ENCODE data around the gene CDC42.
A peak's percentile ranks its signal among the peaks of the same experiment; 100 is the strongest.

GRCh38 chr1:22052115-22053016 lies at the start of gene CDC42:
- TF ChIP-seq CHD2 (IDR thresholded peaks at IDR 0.05; ENCODE audit: borderline replicate concordance, low read depth, low read length) (peak; percentile 63; the same call in 1 of the 2 replicates), NR2F1 (conservative IDR thresholded peaks at IDR 0.05) (no peak; the same call in 1 of the 2 replicates), SMAD1 (IDR thresholded peaks at IDR 0.05; ENCODE audit: low read depth, partially characterized antibody) (no peak), POLR2AphosphoS5 (IDR thresholded peaks at IDR 0.05; ENCODE audit: low read length) (peak; percentile 97), CTCF (IDR thresholded peaks at IDR 0.05 in 2 of 3, conservative IDR thresholded peaks at IDR 0.05 in 1 of 3; ENCODE audit: control insufficient read depth in 2 of 3, extremely low read depth in 1 of 3, insufficient read depth in 1 of 3, low read depth in 3 of 3, low read length in 3 of 3) (no peak), ZNF274 (IDR thresholded peaks at IDR 0.05; ENCODE audit: insufficient read depth, insufficient read length) (no peak), JUNB (IDR thresholded peaks at IDR 0.05) (no peak), PBX3 (IDR thresholded peaks at IDR 0.05; ENCODE audit: insufficient replicate concordance, low read depth, low read length) (no peak), TAF1 (IDR thresholded peaks at IDR 0.05; ENCODE audit: borderline replicate concordance, low read depth, low read length) (peak; percentile 95), TARDBP (IDR thresholded peaks at IDR 0.05; ENCODE audit: borderline replicate concordance) (0 out of 2 replicates have a peak, but pooled peaks have one; percentile 35), POLR2A (IDR thresholded peaks at IDR 0.05; ENCODE audit: low read depth, low read length) (peak; percentile 99), DPF2 (IDR thresholded peaks at IDR 0.05) (peak; percentile 66; the same call in 1 of the 2 replicates)

Data from GM12878 (cell line).